A549 (cell line): Measurements from ENCODE around the gene IGSF10.

Source experiments
- CTCF ChIP-seq: fragments of >200 bp; sonication (Bioruptor Twin); formaldehyde crosslinking; IDR thresholded peaks from 3 replicates; pipeline ENCODE4 v1.5.1; 2016
- EP300 ChIP-seq, 2 experiments: fragments of >200 bp; sonication (Bioruptor Twin); formaldehyde crosslinking; IDR thresholded peaks; 2 replicates in 1 of 2; 3 replicates in 1 of 2; pipeline ENCODE4 v1.6.1; 2016 to 2017
- FOSB ChIP-seq: fragments of 250-450 bp; sonication (Bioruptor Pico); IDR thresholded peaks from 2 replicates; pipeline ENCODE4 v1.5.0; 2020; ENCODE audit warnings: mild to moderate bottlenecking, moderate library complexity
- JUN ChIP-seq, 2 experiments: fragments of >200 bp; sonication (Bioruptor Twin); formaldehyde crosslinking; IDR thresholded peaks; 2 replicates in 1 of 2; 3 replicates in 1 of 2; pipeline ENCODE4 v1.6.1; 2016 to 2017
- PBX3 ChIP-seq: IDR thresholded peaks from 2 replicates; pipeline ENCODE4 v1.6.1; 2012
- POLR2A ChIP-seq: IDR thresholded peaks from 2 replicates; pipeline ENCODE4 v1.6.1; 2012; ENCODE audit warnings: mild to moderate bottlenecking, low read length
- USF2 ChIP-seq: fragments of 450-650 bp; IDR thresholded peaks from 2 replicates; pipeline ENCODE4 v1.6.1; 2014; ENCODE audit warnings: antibody characterized with exemption

GRCh38 chr3:151431940-151432339 is 28.9 kb downstream of the IGSF10 start:
- TF ChIP-seq PBX3, result no peak
- no peak for TF ChIP-seq EP300 (IDR thresholded peaks at IDR 0.05)
- TF ChIP-seq CTCF, result no peak
- TF ChIP-seq FOSB (CRISPR knock-in tag), result no peak
- TF ChIP-seq USF2, result no peak
- no peak for TF ChIP-seq JUN (IDR thresholded peaks at IDR 0.05)
- TF ChIP-seq POLR2A, result no peak
